Prostate gland (tissue), 2 donors: ENCODE data around the gene TEKT1.
"Not testable (repeated sequence)": the region's sequence is repeated elsewhere in the genome, so short reads cannot be mapped to it uniquely, and the experiment has no call there.

ENCODE experiments used
- CTCF ChIP-seq, 4 experiments: fragments of 200-600 bp in 2 of 4; fragments of 450-650 bp in 2 of 4; sonication (generic) in 2 of 4; IDR thresholded peaks; 1 replicate in 3 of 4; 2 replicates in 1 of 4; pipeline ENCODE4 v1.5.1; 2016 to 2019; ENCODE audit warnings: antibody characterized with exemption in 4 of 4, mild to moderate bottlenecking in 2 of 4, moderate library complexity in 2 of 4
- POLR2A ChIP-seq: fragments of 450-650 bp; IDR thresholded peaks from one replicate; pipeline ENCODE4 v1.6.1; 2016; ENCODE audit warnings: antibody characterized with exemption, mild to moderate bottlenecking
- POLR2AphosphoS5 ChIP-seq: sonication (generic); formaldehyde crosslinking; IDR thresholded peaks from one replicate; pipeline ENCODE4 v1.6.1; 2017; ENCODE audit warnings: antibody characterized with exemption

- TF ChIP-seq POLR2A; CTCF (IDR thresholded peaks at IDR 0.05); POLR2AphosphoS5: not testable (repeated sequence)
Observed at GRCh38 chr17:6879221-6879975, 47.9 kb upstream of the TEKT1 start.
